ENCODE measurements around the gene EEF1AKMT2.

Gene EEF1AKMT2

DNA sequence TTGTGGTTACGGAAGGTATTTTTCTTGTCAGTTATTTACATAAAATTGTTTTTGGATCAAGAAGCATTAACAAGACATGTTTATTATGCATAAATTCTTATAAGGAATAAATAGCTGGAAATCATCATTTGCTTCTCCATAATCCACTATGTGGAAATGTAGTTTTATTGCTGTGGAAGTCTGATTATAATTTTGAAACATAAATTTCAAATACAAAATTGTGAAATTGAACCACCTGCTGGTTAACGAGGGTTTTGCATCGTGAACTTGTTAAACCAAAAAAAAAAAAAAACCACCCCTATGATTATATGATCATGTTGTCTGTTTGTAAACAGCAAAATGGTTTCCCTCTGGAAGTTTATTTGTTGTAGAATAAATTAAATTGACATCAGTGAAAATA lies 35.8 kb upstream of the EEF1AKMT2 start:
- ATAC-seq, result no peak
- TF ChIP-seq, protein P1, sequence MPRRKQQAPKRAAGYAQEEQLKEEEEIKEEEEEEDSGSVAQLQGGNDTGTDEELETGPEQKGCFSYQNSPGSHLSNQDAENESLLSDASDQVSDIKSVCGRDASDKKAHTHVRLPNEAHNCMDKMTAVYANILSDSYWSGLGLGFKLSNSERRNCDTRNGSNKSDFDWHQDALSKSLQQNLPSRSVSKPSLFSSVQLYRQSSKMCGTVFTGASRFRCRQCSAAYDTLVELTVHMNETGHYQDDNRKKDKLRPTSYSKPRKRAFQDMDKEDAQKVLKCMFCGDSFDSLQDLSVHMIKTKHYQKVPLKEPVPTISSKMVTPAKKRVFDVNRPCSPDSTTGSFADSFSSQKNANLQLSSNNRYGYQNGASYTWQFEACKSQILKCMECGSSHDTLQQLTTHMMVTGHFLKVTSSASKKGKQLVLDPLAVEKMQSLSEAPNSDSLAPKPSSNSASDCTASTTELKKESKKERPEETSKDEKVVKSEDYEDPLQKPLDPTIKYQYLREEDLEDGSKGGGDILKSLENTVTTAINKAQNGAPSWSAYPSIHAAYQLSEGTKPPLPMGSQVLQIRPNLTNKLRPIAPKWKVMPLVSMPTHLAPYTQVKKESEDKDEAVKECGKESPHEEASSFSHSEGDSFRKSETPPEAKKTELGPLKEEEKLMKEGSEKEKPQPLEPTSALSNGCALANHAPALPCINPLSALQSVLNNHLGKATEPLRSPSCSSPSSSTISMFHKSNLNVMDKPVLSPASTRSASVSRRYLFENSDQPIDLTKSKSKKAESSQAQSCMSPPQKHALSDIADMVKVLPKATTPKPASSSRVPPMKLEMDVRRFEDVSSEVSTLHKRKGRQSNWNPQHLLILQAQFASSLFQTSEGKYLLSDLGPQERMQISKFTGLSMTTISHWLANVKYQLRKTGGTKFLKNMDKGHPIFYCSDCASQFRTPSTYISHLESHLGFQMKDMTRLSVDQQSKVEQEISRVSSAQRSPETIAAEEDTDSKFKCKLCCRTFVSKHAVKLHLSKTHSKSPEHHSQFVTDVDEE (CRISPR knock-in tag; IDR thresholded peaks at IDR 0.05), result no peak
- TF ChIP-seq ZNF565 (CRISPR knock-in tag; conservative IDR thresholded peaks at IDR 0.05; ENCODE audit: low read depth) (no peak), ISL1 (CRISPR knock-in tag; IDR thresholded peaks at IDR 0.05) (no peak), RARB (CRISPR knock-in tag; IDR thresholded peaks at IDR 0.05) (no peak), ZNF8 (CRISPR knock-in tag; IDR thresholded peaks at IDR 0.05) (no peak)
- TF ChIP-seq, protein P2, sequence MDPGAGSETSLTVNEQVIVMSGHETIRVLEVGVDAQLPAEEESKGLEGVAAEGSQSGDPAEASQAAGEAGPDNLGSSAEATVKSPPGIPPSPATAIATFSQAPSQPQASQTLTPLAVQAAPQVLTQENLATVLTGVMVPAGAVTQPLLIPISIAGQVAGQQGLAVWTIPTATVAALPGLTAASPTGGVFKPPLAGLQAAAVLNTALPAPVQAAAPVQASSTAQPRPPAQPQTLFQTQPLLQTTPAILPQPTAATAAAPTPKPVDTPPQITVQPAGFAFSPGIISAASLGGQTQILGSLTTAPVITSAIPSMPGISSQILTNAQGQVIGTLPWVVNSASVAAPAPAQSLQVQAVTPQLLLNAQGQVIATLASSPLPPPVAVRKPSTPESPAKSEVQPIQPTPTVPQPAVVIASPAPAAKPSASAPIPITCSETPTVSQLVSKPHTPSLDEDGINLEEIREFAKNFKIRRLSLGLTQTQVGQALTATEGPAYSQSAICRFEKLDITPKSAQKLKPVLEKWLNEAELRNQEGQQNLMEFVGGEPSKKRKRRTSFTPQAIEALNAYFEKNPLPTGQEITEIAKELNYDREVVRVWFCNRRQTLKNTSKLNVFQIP (CRISPR knock-in tag; IDR thresholded peaks at IDR 0.05; ENCODE audit: borderline replicate concordance, low read depth), result no peak

DNA sequence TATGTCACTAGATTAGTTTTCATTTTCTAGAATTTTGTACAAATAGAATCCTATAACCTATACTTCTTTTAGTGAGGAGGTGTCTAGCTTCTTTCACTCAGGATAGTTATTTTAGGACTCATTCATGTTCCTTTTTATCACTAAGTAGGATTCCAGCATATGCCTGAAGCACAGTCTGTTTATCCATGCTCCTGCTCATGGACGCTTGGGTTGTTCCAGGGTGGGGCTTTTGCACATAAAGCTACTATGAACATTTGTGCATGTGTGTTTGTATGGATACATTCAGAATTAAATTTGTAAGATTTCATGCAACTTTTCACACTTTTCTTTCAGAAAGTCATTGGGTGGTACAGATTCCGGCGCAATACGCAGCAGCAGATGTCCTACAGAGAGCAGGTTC lies 34.6 kb upstream of the EEF1AKMT2 start:
- TF ChIP-seq GLIS3 (CRISPR knock-in tag; IDR thresholded peaks at IDR 0.05) (no peak), OSR1 (CRISPR knock-in tag; IDR thresholded peaks at IDR 0.05) (no peak), ZNF565 (CRISPR knock-in tag; conservative IDR thresholded peaks at IDR 0.05; ENCODE audit: low read depth) (no peak), SNAI2 (CRISPR knock-in tag; IDR thresholded peaks at IDR 0.05) (no peak), ARNTL (CRISPR knock-in tag; IDR thresholded peaks at IDR 0.05; ENCODE audit: borderline replicate concordance, low read depth) (no peak), ZFP3 (CRISPR knock-in tag; IDR thresholded peaks at IDR 0.05) (no peak), ZC3H10 (CRISPR knock-in tag; IDR thresholded peaks at IDR 0.05) (no peak), PPARA (CRISPR knock-in tag; IDR thresholded peaks at IDR 0.05; ENCODE audit: borderline replicate concordance) (no peak), CSDC2 (CRISPR knock-in tag; IDR thresholded peaks at IDR 0.05) (no peak), ISL1 (CRISPR knock-in tag; IDR thresholded peaks at IDR 0.05) (no peak), ESRRG (CRISPR knock-in tag; IDR thresholded peaks at IDR 0.05) (no peak), ZNF70 (CRISPR knock-in tag; IDR thresholded peaks at IDR 0.05) (no peak), TCF4 (CRISPR knock-in tag; IDR thresholded peaks at IDR 0.05; ENCODE audit: borderline replicate concordance) (no peak), TOX (CRISPR knock-in tag; IDR thresholded peaks at IDR 0.05; ENCODE audit: borderline replicate concordance) (no peak), ZFP30 (CRISPR knock-in tag; IDR thresholded peaks at IDR 0.05) (no peak)
- TF ChIP-seq, protein P2 (CRISPR knock-in tag; IDR thresholded peaks at IDR 0.05; ENCODE audit: borderline replicate concordance, low read depth), result no peak
- TF ChIP-seq, protein P1 (CRISPR knock-in tag; IDR thresholded peaks at IDR 0.05), result no peak
- TF ChIP-seq, protein P3, sequence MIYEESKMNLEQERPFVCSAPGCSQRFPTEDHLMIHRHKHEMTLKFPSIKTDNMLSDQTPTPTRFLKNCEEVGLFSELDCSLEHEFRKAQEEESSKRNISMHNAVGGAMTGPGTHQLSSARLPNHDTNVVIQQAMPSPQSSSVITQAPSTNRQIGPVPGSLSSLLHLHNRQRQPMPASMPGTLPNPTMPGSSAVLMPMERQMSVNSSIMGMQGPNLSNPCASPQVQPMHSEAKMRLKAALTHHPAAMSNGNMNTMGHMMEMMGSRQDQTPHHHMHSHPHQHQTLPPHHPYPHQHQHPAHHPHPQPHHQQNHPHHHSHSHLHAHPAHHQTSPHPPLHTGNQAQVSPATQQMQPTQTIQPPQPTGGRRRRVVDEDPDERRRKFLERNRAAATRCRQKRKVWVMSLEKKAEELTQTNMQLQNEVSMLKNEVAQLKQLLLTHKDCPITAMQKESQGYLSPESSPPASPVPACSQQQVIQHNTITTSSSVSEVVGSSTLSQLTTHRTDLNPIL (CRISPR knock-in tag; IDR thresholded peaks at IDR 0.05; ENCODE audit: low read depth), result no peak
- TF ChIP-seq, protein P4, sequence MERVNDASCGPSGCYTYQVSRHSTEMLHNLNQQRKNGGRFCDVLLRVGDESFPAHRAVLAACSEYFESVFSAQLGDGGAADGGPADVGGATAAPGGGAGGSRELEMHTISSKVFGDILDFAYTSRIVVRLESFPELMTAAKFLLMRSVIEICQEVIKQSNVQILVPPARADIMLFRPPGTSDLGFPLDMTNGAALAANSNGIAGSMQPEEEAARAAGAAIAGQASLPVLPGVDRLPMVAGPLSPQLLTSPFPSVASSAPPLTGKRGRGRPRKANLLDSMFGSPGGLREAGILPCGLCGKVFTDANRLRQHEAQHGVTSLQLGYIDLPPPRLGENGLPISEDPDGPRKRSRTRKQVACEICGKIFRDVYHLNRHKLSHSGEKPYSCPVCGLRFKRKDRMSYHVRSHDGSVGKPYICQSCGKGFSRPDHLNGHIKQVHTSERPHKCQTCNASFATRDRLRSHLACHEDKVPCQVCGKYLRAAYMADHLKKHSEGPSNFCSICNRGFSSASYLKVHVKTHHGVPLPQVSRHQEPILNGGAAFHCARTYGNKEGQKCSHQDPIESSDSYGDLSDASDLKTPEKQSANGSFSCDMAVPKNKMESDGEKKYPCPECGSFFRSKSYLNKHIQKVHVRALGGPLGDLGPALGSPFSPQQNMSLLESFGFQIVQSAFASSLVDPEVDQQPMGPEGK (CRISPR knock-in tag; IDR thresholded peaks at IDR 0.05; ENCODE audit: borderline replicate concordance), result no peak
- ATAC-seq, result no peak

Measured in SK-N-SH treated with all-trans-retinoic acid at 6 μM for 48 hours (cell line).